ENCODE measurements around the gene NFS1.

Gene NFS1

DNA sequence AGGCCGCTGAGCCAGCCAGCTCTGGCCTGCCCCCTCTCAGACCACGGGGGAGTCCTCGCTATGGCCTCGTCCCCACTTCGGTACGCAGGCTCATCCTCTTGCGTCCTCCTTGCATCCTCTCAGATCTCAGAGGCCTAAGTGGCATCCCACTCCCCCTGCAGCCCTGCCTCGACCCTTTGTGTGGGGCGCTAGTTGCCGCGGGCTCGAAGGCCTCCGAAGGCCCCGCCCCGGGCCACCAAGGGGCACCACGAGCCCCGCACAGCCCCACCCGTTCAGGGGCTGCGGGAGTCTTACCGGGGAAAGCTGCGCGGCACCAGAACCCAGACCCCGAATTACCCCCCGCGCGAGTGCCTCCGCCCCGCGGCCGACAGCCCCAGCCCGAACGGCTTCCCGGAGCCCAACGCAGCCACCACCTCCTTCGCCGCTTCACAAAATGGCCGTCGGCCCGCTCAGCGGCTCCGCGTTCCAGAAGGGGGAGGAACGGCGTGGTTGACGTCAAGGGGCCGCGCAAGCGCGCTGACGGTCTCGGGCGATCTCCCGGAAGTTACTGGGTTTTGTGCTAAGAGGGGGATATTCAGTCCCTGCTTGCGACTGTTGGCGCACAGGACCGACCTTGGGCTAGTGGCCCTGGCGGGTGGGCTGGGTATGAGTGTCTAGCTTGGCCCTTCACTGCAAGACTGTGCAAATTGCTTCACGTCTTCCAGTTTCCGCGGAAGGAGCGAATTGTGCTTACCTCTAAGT is 34.5 kb downstream of the NFS1 start, which contains the start of the genes CPNE1 and RBM12:
TSS of gene CPNE1 (minus strand) at position 435 of the 741 bp plus-strand sequence. CDS start 31,977 bp downstream, outside the sequence.
TSS of gene RBM12 (minus strand) at position 435 of the 741 bp plus-strand sequence. CDS start 9,578 bp downstream, outside the sequence.
- peaks cover 18% of the 10 kb centered on the region for H3K4me1 ChIP-seq
- H3K4me2 ChIP-seq (ENCODE audit: low read length) = peak within 1 kb of the TSS; percentile 72
- TF ChIP-seq, protein P1, sequence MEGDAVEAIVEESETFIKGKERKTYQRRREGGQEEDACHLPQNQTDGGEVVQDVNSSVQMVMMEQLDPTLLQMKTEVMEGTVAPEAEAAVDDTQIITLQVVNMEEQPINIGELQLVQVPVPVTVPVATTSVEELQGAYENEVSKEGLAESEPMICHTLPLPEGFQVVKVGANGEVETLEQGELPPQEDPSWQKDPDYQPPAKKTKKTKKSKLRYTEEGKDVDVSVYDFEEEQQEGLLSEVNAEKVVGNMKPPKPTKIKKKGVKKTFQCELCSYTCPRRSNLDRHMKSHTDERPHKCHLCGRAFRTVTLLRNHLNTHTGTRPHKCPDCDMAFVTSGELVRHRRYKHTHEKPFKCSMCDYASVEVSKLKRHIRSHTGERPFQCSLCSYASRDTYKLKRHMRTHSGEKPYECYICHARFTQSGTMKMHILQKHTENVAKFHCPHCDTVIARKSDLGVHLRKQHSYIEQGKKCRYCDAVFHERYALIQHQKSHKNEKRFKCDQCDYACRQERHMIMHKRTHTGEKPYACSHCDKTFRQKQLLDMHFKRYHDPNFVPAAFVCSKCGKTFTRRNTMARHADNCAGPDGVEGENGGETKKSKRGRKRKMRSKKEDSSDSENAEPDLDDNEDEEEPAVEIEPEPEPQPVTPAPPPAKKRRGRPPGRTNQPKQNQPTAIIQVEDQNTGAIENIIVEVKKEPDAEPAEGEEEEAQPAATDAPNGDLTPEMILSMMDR (IDR thresholded peaks at IDR 0.05) = no peak
- no peaks in the 10 kb centered on the region for H3K9me3 ChIP-seq (ENCODE audit: control insufficient read depth, low read length)
- H3K79me2 ChIP-seq = peaks cover 54% of the 10 kb centered on the region
- no peaks in the 10 kb centered on the region for H3K27me3 ChIP-seq (ENCODE audit: control insufficient read depth, insufficient read depth, low read length)
- peak within 1 kb of the TSS; percentile 89 for H3K27ac ChIP-seq
- H3K4me3 ChIP-seq (ENCODE audit: low read depth, low read length) = peak within 1 kb of the TSS; percentile 88
- H3K36me3 ChIP-seq (ENCODE audit: control insufficient read depth, insufficient read depth, low read length) = no peaks in the 10 kb centered on the region
- H3K9ac ChIP-seq = peak within 1 kb of the TSS; percentile 87
- peak within 1 kb of the TSS; percentile 90 for H2AFZ ChIP-seq

DNA sequence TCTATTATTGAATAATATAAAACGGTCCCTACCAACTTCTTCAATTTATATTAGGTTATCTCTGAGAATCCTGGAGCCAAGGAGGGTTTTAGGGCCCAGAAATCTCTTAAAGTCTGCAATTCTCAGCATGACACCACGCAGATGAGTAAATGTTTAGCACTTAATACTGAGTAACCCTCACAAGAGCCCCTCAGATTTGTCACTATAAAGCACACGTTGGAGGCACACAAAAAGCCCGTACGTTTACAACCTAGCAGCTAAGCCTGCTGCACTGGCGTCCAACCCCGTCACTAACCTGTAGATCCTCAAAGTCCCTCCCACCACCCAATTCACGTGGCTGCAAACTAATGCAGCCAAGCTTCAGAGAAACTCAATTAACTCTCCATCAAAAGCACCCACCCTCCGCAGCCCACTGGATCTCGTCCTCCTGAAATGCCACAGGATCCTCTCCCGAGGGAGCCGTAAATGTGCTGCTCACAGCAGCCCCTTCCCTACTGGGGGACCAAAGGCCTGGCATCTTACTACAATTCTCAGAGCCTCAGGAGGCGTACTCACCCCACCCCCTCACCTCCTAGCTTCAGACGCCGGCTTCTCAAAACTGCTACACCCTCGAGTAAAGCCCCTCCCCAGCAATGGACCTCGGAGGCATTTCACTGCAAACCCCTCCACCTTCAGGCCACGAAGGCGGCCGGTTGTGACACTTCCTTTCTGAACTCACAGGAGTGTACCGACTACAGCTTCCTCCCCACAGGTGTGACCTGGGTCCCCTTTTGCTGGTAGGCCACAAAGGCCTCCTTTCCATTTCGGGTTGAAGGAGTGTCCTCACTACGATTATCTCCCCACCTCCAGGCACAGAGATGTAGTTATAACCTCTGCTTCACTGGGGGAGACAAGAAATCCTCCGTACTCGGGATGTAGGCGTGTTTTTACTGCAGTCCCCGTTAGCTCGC is 35.4 kb downstream of the NFS1 start:
- Histone ChIP-seq H3K9ac (peak overlapping the region; percentile 87), H3K4me1 (peaks cover 18% of the 10 kb centered on the region), H3K4me2 (ENCODE audit: low read length) (peak overlapping the region; percentile 72), H3K4me3 (ENCODE audit: low read depth, low read length) (peak overlapping the region; percentile 88), H3K36me3 (ENCODE audit: control insufficient read depth, insufficient read depth, low read length) (no peaks in the 10 kb centered on the region), H2AFZ (peak overlapping the region; percentile 90), H3K9me3 (ENCODE audit: control insufficient read depth, low read length) (no peaks in the 10 kb centered on the region), H3K27me3 (ENCODE audit: control insufficient read depth, insufficient read depth, low read length) (no peaks in the 10 kb centered on the region), H3K27ac (peak overlapping the region; percentile 89), H3K79me2 (peaks cover 59% of the 10 kb centered on the region)
- TF ChIP-seq, protein P1 (IDR thresholded peaks at IDR 0.05) = no peak

DNA sequence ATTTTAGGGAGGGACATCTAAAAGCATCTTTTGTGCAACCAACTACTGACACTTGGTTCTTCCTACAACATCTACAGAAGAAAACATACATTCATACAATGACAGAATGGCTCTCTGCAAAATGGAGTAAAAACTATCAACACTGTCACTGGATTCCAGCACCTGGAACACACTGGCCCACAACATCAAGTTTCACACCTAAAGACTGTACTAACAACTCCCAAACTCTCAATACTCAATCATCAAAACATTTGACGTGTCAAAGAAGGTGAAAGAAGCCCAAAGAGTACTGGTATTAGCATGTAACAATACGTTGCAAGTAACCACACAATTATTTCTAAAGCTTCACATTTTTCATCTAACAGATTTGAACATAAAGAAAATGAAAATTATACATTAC is 36.6 kb downstream of the NFS1 start:
- Histone ChIP-seq H3K79me2 (peaks cover 67% of the 10 kb centered on the region), H3K27ac (no peak overlapping the region), H3K9ac (no peak overlapping the region), H3K4me2 (ENCODE audit: low read length) (peak overlapping the region; percentile 72), H3K36me3 (ENCODE audit: control insufficient read depth, insufficient read depth, low read length) (no peaks in the 10 kb centered on the region), H3K4me1 (peaks cover 18% of the 10 kb centered on the region), H3K4me3 (ENCODE audit: low read depth, low read length) (peak overlapping the region; percentile 11), H2AFZ (no peak overlapping the region), H3K9me3 (ENCODE audit: control insufficient read depth, low read length) (no peaks in the 10 kb centered on the region), H3K27me3 (ENCODE audit: control insufficient read depth, insufficient read depth, low read length) (no peaks in the 10 kb centered on the region)
- TF ChIP-seq, protein P1 (IDR thresholded peaks at IDR 0.05) = no peak

- Histone ChIP-seq H3K4me1 (peaks cover 18% of the 10 kb centered on the region), H3K79me2 (peaks cover 71% of the 10 kb centered on the region), H3K9ac (no peak overlapping the region), H3K9me3 (ENCODE audit: control insufficient read depth, low read length) (no peaks in the 10 kb centered on the region), H3K27me3 (ENCODE audit: control insufficient read depth, insufficient read depth, low read length) (no peaks in the 10 kb centered on the region), H3K4me3 (ENCODE audit: low read depth, low read length) (peak overlapping the region; percentile 11), H3K4me2 (ENCODE audit: low read length) (peak overlapping the region; percentile 72), H3K36me3 (ENCODE audit: control insufficient read depth, insufficient read depth, low read length) (no peaks in the 10 kb centered on the region), H3K27ac (no peak overlapping the region), H2AFZ (no peak overlapping the region)
- TF ChIP-seq, protein P1 (IDR thresholded peaks at IDR 0.05) = no peak
Measured at GRCh38 chr20:35661908-35662307, 37.2 kb downstream of the NFS1 start.

Data from parathyroid adenoma (tissue), 2 donors.